ENCODE measurements around the gene DSCAML1.

Gene DSCAML1

GRCh38 chr11:117378976-117379865 lies 417.8 kb downstream of the DSCAML1 start:
- DNase-seq (ENCODE audit: low read depth in 3 of 3) = no peak

Measured in stimulated activated CD4-positive, alpha-beta T cell treated with anti-CD3 and anti-CD28 coated beads, TNF-alpha, amount 100 ng/mL, for 48 hours (primary cell).